Small intestine (tissue), 7 donors: ENCODE data around the gene CSNK1A1. TPM values are rescaled to one million over a fixed set of nuclear protein-coding genes. Genes with fewer than 3 reads are reported as not detected.

Source experiments
- DNase-seq, 2 donors: peaks; one replicate each; pipeline versions ENCODE4 v3.0.0 to v3.0.0-alpha.2; 2013
- FAIRE-seq: peaks from 2 replicates; lab custom pipeline; 2012; peaks lifted over from hg19 to GRCh38; lab: Jason Lieb, UNC
- H3K27ac ChIP-seq, 3 donors: one replicate each; pipeline ENCODE4 v1.5.1; 2013; ENCODE audit warnings: low read length in 2 of 3, mild to moderate bottlenecking in 2 of 3, control low read depth in 1 of 3, inconsistent platforms in 1 of 3, low read depth in 1 of 3, moderate library complexity in 1 of 3
- H3K27me3 ChIP-seq, 3 donors: one replicate each; pipeline ENCODE4 v1.6.1; 2013; ENCODE audit warnings: low read length in 3 of 3, inconsistent platforms in 1 of 3; ENCODE audit not compliant: control insufficient read depth in 3 of 3, insufficient read depth in 3 of 3
- H3K36me3 ChIP-seq, 3 donors: one replicate each; pipeline ENCODE4 v1.6.1; 2013; ENCODE audit warnings: low read length in 3 of 3, inconsistent platforms in 1 of 3, low read depth in 1 of 3, mild to moderate bottlenecking in 1 of 3, moderate library complexity in 1 of 3; ENCODE audit not compliant: control insufficient read depth in 3 of 3, insufficient read depth in 2 of 3
- H3K4me1 ChIP-seq, 3 donors: one replicate each; pipeline ENCODE4 v1.6.1; 2013; ENCODE audit warnings: low read length in 2 of 3, inconsistent platforms in 1 of 3, low read depth in 1 of 3, mild to moderate bottlenecking in 1 of 3, moderate library complexity in 1 of 3; ENCODE audit not compliant: control insufficient read depth in 3 of 3, insufficient read depth in 2 of 3
- H3K4me3 ChIP-seq, 3 donors: one replicate each; pipeline ENCODE4 v1.5.1; 2013; ENCODE audit warnings: low read length in 3 of 3, control low read depth in 1 of 3, inconsistent platforms in 1 of 3, low read depth in 1 of 3, mild to moderate bottlenecking in 1 of 3, moderate library complexity in 1 of 3
- H3K9me3 ChIP-seq, 2 donors: one replicate each; pipeline ENCODE4 v1.6.1; 2013; ENCODE audit warnings: low read depth in 1 of 2, low read length in 1 of 2; ENCODE audit not compliant: control insufficient read depth in 2 of 2, insufficient read depth in 1 of 2
- WGBS, 3 donors: extraction: QIAGEN DNeasy Blood & Tissue Kit; methylation state at CpG; one replicate each; pipeline ENCODE4 v1.1.7; 2013; 5-methylcytosine and 5-hydroxymethylcytosine counted together
- polyA plus RNA-seq, 4 donors: library from polyadenylated mRNA; stranded (reverse) in 3 of 4; unstranded in 1 of 4; fragments of 200-250 nt in 3 of 4; fragments of 120-200 nt in 1 of 4; gene quantifications; one replicate each; pipeline versions ENCODE4 v1.2.1 to v1.2.3, GENCODE V29; 2013
- donor health status: healthy with polysubstance abuse.
- donor health status: control.
- donor health status: control.
- donor health status: Bipolar disorder and iron deficiency.
- donor health status: healthy.

Gene CSNK1A1
- polyA plus RNA-seq, 4 donors = 58.6 to 118 (median 84.5) TPM

- no peaks in the 10 kb centered on the region for H3K9me3 ChIP-seq
- H3K27ac ChIP-seq = no peak overlapping the region
- DNase-seq = no peak
- H3K4me1 ChIP-seq = peaks cover 0 to 11% (median 0%) of the 10 kb centered on the region in 3 donors
- 80 to 88% (median 85%) methylated on average over 3 of the region's 3 CpGs for WGBS, 3 donors
- H3K27me3 ChIP-seq = no peaks in the 10 kb centered on the region
- no peaks in the 10 kb centered on the region for H3K36me3 ChIP-seq
- no peak for FAIRE-seq
- no peak overlapping the region for H3K4me3 ChIP-seq
Observed at GRCh38 chr5:149478761-149479160, 72.5 kb downstream of the CSNK1A1 start.

- H3K27me3 ChIP-seq = no peaks in the 10 kb centered on the region
- peaks cover 2 to 27% (median 7%) of the 10 kb centered on the region in 3 donors for H3K4me1 ChIP-seq
- no peak overlapping the region for H3K4me3 ChIP-seq
- DNase-seq (no peak), FAIRE-seq (no peak)
- WGBS, 3 donors = 91 to 94% (median 92%) methylated on average over 3 of the region's 3 CpGs
- no peak overlapping the region for H3K27ac ChIP-seq
- H3K36me3 ChIP-seq = no peaks in the 10 kb centered on the region
- H3K9me3 ChIP-seq = no peaks in the 10 kb centered on the region
Observed at GRCh38 chr5:149475777-149476176, 75.5 kb downstream of the CSNK1A1 start.

- 22 to 53% (median 42%) methylated on average over 3 of the region's 3 CpGs for WGBS, 3 donors
- DNase-seq (peak in 1 of 2 donors; percentile 90), FAIRE-seq (no peak)
- Histone ChIP-seq H3K27ac (peak overlapping the region; percentile 8 to 75 (median 19)), H3K4me1 (peaks cover 2 to 30% (median 10%) of the 10 kb centered on the region in 3 donors), H3K4me3 (no peak overlapping the region), H3K9me3 (no peaks in the 10 kb centered on the region), H3K27me3 (no peaks in the 10 kb centered on the region), H3K36me3 (no peaks in the 10 kb centered on the region)
Observed at GRCh38 chr5:149474198-149474597, 77.0 kb downstream of the CSNK1A1 start.

- H3K9me3 ChIP-seq = no peaks in the 10 kb centered on the region
- FAIRE-seq = no peak
Observed at GRCh38 chr5:149473441-149473840, 77.8 kb downstream of the CSNK1A1 start.

GRCh38 chr5:149472399-149472798, 78.8 kb downstream of the CSNK1A1 start:
- peak overlapping the region; percentile 92 to 97 (median 93) for H3K27ac ChIP-seq
- 80 to 88% (median 81%) methylated on average over 7 of the region's 7 CpGs for WGBS, 3 donors
- DNase-seq = no peak

More at GRCh38 chr5:149473441-149473840, 77.8 kb downstream of the CSNK1A1 start:
- WGBS, 3 donors = 87 to 94% (median 88%) methylated on average over 7 of the region's 7 CpGs
- Histone ChIP-seq H3K27ac (peak overlapping the region in 1 of 3 donors; percentile 22), H3K4me3 (no peak overlapping the region), H3K4me1 (peaks cover 2 to 30% (median 10%) of the 10 kb centered on the region in 3 donors), H3K36me3 (no peaks in the 10 kb centered on the region), H3K27me3 (no peaks in the 10 kb centered on the region)
- DNase-seq = peak in 1 of 2 donors; percentile 52

GRCh38 chr5:149471406-149472183, 79.6 kb downstream of the CSNK1A1 start:
- DNase-seq (peak; percentile 91 to 96), FAIRE-seq (no peak)
- Histone ChIP-seq H3K36me3 (no peaks in the 10 kb centered on the region), H3K27ac (peak overlapping the region; percentile 92 to 97 (median 93)), H3K4me3 (no peak overlapping the region), H3K4me1 (peaks cover 4 to 35% (median 10%) of the 10 kb centered on the region in 3 donors), H3K9me3 (no peaks in the 10 kb centered on the region), H3K27me3 (no peaks in the 10 kb centered on the region)
- WGBS, 3 donors = 22 to 47% (median 25%) methylated on average over 14 to 15 of the region's 15 CpGs

More at GRCh38 chr5:149472399-149472798, 78.8 kb downstream of the CSNK1A1 start:
- Histone ChIP-seq H3K9me3 (no peaks in the 10 kb centered on the region), H3K36me3 (no peaks in the 10 kb centered on the region), H3K4me3 (no peak overlapping the region), H3K27me3 (no peaks in the 10 kb centered on the region), H3K4me1 (peaks cover 2 to 30% (median 10%) of the 10 kb centered on the region in 3 donors)
- FAIRE-seq = no peak

GRCh38 chr5:149470942-149471341, 80.3 kb downstream of the CSNK1A1 start:
- DNase-seq (no peak), FAIRE-seq (no peak)
- Histone ChIP-seq H3K9me3 (no peaks in the 10 kb centered on the region), H3K27ac (peak overlapping the region; percentile 68 to 97 (median 93)), H3K4me3 (no peak overlapping the region), H3K4me1 (peaks cover 4 to 42% (median 10%) of the 10 kb centered on the region in 3 donors), H3K27me3 (no peaks in the 10 kb centered on the region), H3K36me3 (no peaks in the 10 kb centered on the region)
- 73 to 75% (median 74%) methylated on average over 6 of the region's 6 CpGs for WGBS, 3 donors

GRCh38 chr5:149466457-149466972, 84.7 kb downstream of the CSNK1A1 start:
- H3K4me1 ChIP-seq = peaks cover 7 to 41% (median 8%) of the 10 kb centered on the region in 3 donors
- H3K27me3 ChIP-seq = no peaks in the 10 kb centered on the region
- WGBS, 3 donors = 9 to 45% (median 25%) methylated on average over 17 of the region's 17 CpGs
- DNase-seq (peak; percentile 69 to 92), FAIRE-seq (no peak)
- H3K9me3 ChIP-seq = no peaks in the 10 kb centered on the region
- H3K27ac ChIP-seq = peak overlapping the region; percentile 75 to 94 (median 92)
- no peak overlapping the region for H3K4me3 ChIP-seq
- H3K36me3 ChIP-seq = no peaks in the 10 kb centered on the region
